HepG2 (cell line): ENCODE results near the gene SLCO4A1. TPM values are rescaled to one million over a fixed set of nuclear protein-coding genes. Genes with fewer than 3 reads are reported as not detected.
A peak's percentile ranks its signal among the peaks of the same experiment; 100 is the strongest.

Experiments
- EZH2 ChIP-seq: conservative IDR thresholded peaks from 2 replicates; pipeline ENCODE4 v1.6.1; 2012; ENCODE audit warnings: mild to moderate bottlenecking, low read depth, low read length, moderate library complexity
- FOXC1 ChIP-seq: sonication (generic); formaldehyde crosslinking; IDR thresholded peaks from 2 replicates; pipeline ENCODE4 v1.8.0; 2022; ENCODE audit warnings: mild to moderate bottlenecking, missing genetic modification reagents, borderline replicate concordance
- KDM5B ChIP-seq: sonication (generic); formaldehyde crosslinking; IDR thresholded peaks from 2 replicates; pipeline ENCODE4 v1.4.0; 2020; ENCODE audit warnings: missing genetic modification reagents, mild to moderate bottlenecking, borderline replicate concordance
- PAF1 ChIP-seq: IDR thresholded peaks from 2 replicates; pipeline ENCODE4 v1.6.1; 2016; ENCODE audit warnings: missing genetic modification reagents, missing compliant biosample characterization
- PRDM4 ChIP-seq: sonication (generic); formaldehyde crosslinking; IDR thresholded peaks from 2 replicates; pipeline ENCODE4 v1.9.0; 2021; ENCODE audit warnings: missing genetic modification reagents, borderline replicate concordance
- RFX1 ChIP-seq: fragments of 450-650 bp; IDR thresholded peaks from 2 replicates; pipeline ENCODE4 v1.6.1; 2017
- SNAPC4 ChIP-seq: sonication (generic); formaldehyde crosslinking; IDR thresholded peaks from 2 replicates; pipeline ENCODE4 v1.4.0; 2020; ENCODE audit warnings: mild to moderate bottlenecking, missing genetic modification reagents
- ZNF512 ChIP-seq: sonication (generic); formaldehyde crosslinking; IDR thresholded peaks from 2 replicates; pipeline ENCODE4 v1.4.0; 2020; ENCODE audit warnings: mild to moderate bottlenecking, missing genetic modification reagents
- ZNF589 ChIP-seq: sonication (generic); formaldehyde crosslinking; conservative IDR thresholded peaks from 2 replicates; pipeline ENCODE4 v1.8.0; 2022; ENCODE audit warnings: mild to moderate bottlenecking, moderate library complexity, missing genetic modification reagents
- ZNF790 ChIP-seq: sonication (generic); formaldehyde crosslinking; IDR thresholded peaks from 2 replicates; pipeline ENCODE4 v1.8.0; 2022; ENCODE audit warnings: missing genetic modification reagents, mild to moderate bottlenecking, borderline replicate concordance
- ZNF850 ChIP-seq: sonication (generic); formaldehyde crosslinking; conservative IDR thresholded peaks from 2 replicates; pipeline ENCODE4 v1.9.0; 2021; ENCODE audit warnings: mild to moderate bottlenecking, missing genetic modification reagents
- polyA plus RNA-seq, 8 experiments: library from polyadenylated mRNA; depleted of rRNA in 3 of 8; stranded (reverse) in 7 of 8; unstranded in 1 of 8; fragments of >200 nt; fragmentation: Illumina TruSeq in 4 of 8; extraction: Trizol in 4 of 8; gene quantifications; 2 replicates each; pipeline versions ENCODE4 v1.2.1 to v1.2.3, GENCODE V29; 2011 to 2016; ENCODE audit warnings: low read depth in 4 of 8, missing spikeins in 1 of 8, mixed read lengths in 1 of 8; ENCODE audit not compliant: insufficient read depth in 1 of 8
- total RNA-seq, 5 experiments: library from RNA; depleted of rRNA; stranded (reverse); fragments of >200 nt; fragmentation: Illumina TruSeq; extraction: Trizol; gene quantifications; 2 replicates each; pipeline ENCODE4 v1.2.3, GENCODE V29; 2016; ENCODE audit warnings: low read depth in 1 of 5
- TF ChIP-seq, protein P1 (sequence below): sonication (generic); formaldehyde crosslinking; IDR thresholded peaks from 2 replicates; pipeline ENCODE4 v1.8.0; 2022; ENCODE audit warnings: mild to moderate bottlenecking, missing genetic modification reagents; ENCODE audit not compliant: insufficient replicate concordance
- TF ChIP-seq, protein P2 (sequence below): sonication (generic); formaldehyde crosslinking; IDR thresholded peaks from 2 replicates; pipeline ENCODE4 v1.5.0; 2020; ENCODE audit warnings: missing genetic modification reagents

The SLCO4A1 gene
- total and polyA plus RNA-seq, 2 of the 13 experiments (the other 11 are each of a cell fraction or from before 2014, with no cell fraction given): 55.5 to 112 TPM

DNA sequence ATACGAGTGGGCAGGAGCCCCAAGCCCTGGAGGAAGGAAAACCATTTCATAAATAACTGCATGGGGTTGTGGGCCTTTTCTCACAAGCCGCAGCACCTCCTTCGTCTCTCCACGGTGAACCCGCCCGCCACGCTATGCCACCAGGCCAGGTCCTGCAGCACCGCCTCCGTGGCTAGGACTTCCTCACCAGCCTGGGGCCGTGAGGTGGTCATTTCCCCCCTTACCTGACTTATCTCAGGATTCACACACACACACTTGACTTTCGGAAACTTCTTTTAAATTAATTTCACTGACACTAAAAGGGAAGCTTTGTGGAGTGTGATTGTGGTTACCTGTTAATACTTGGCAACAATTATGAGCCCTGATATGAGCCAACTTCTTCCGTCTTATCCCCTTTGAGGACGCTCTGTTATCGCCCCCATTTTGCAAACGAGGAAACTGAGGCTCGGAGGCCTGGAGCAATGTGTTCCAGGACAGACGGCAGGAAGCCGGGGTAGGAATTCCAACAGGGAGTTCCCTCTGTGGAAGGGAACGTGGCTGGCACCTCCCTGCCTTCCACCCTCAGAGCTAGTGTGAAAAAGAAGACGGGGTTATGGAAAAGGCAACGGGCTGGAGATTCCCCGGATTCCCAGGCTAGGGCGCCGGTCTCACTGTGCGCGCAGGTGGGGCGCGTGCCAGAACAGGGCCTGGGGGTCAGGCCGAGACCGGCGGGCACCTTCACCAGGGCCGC, 817 bp upstream of the SLCO4A1 start (continued):
- TF ChIP-seq ZNF790 (CRISPR knock-in tag) (no peak), SNAPC4 (peak; percentile 63; the same call in 1 of the 2 replicates), KDM5B (CRISPR knock-in tag) (no peak), EZH2 (0 out of 2 replicates have a peak, but pooled peaks have one; percentile 48), RFX1 (no peak), PRDM4 (no peak), ZNF512 (peak; percentile 59; the same call in 1 of the 2 replicates), FOXC1 (no peak), ZNF850 (CRISPR knock-in tag) (no peak), PAF1 (CRISPR knock-in tag) (no peak), ZNF589 (no peak)
- TF ChIP-seq, protein P1, sequence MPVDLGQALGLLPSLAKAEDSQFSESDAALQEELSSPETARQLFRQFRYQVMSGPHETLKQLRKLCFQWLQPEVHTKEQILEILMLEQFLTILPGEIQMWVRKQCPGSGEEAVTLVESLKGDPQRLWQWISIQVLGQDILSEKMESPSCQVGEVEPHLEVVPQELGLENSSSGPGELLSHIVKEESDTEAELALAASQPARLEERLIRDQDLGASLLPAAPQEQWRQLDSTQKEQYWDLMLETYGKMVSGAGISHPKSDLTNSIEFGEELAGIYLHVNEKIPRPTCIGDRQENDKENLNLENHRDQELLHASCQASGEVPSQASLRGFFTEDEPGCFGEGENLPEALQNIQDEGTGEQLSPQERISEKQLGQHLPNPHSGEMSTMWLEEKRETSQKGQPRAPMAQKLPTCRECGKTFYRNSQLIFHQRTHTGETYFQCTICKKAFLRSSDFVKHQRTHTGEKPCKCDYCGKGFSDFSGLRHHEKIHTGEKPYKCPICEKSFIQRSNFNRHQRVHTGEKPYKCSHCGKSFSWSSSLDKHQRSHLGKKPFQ: peak; percentile 44
- TF ChIP-seq, protein P2, sequence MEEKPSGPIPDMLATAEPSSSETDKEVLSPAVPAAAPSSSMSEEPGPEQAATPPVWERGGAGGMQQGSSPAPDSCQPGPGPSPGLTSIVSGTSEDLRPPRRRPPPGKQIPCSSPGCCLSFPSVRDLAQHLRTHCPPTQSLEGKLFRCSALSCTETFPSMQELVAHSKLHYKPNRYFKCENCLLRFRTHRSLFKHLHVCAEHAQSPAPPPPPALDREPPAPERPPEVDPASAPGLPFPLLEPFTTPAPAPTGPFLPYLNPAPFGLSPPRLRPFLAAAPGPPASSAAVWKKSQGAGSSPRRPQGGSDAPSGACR (CRISPR knock-in tag): 0 out of 2 replicates have a peak, but pooled peaks have one; percentile 2
